Upper lobe of left lung (tissue), 6 donors: ENCODE data around the gene ZNF564. TPM values are rescaled to one million over a fixed set of nuclear protein-coding genes. Genes with fewer than 3 reads are reported as not detected.

Experiments used
- ATAC-seq, 2 donors: fragments of 200-7000 bp; cut with Tn5 transposase; one replicate each; pipeline ENCODE4 v1.9.1; 2022; ENCODE audit warnings: mild to moderate bottlenecking in 2 of 2, moderate library complexity in 2 of 2; ENCODE audit not compliant: low FRiP score in 2 of 2
- DNase-seq, 2 donors: peaks; one replicate each; pipeline ENCODE4 v3.0.0-alpha.2; 2019 to 2020
- H3K27ac ChIP-seq, 4 donors: fragments of 200-600 bp; sonication (generic); one replicate each; pipeline ENCODE4 v1.5.1; 2016 to 2019
- H3K27me3 ChIP-seq, 4 donors: fragments of 200-600 bp; sonication (generic); one replicate each; pipeline ENCODE4 v1.5.1; 2017 to 2019
- H3K36me3 ChIP-seq, 4 donors: fragments of 200-600 bp; sonication (generic); one replicate each; pipeline ENCODE4 v1.5.1; 2016 to 2019
- H3K4me1 ChIP-seq, 4 donors: fragments of 200-600 bp; sonication (generic); one replicate each; pipeline ENCODE4 v1.5.1; 2018 to 2019
- H3K4me3 ChIP-seq, 4 donors: fragments of 200-600 bp; sonication (generic); one replicate each; pipeline ENCODE4 v1.5.1; 2017 to 2019; ENCODE audit warnings: mild to moderate bottlenecking in 2 of 4, moderate library complexity in 1 of 4
- H3K9me3 ChIP-seq, 4 donors: fragments of 200-600 bp; sonication (generic); one replicate each; pipeline ENCODE4 v1.5.1; 2018 to 2019
- EP300 ChIP-seq, 4 donors: sonication (generic); formaldehyde crosslinking; IDR thresholded peaks; one replicate each; pipeline ENCODE4 v1.5.1; 2017; ENCODE audit warnings: antibody characterized with exemption in 4 of 4, control low read depth in 2 of 4
- POLR2A ChIP-seq, 4 donors: fragments of 450-650 bp; IDR thresholded peaks; one replicate each; pipeline ENCODE4 v1.5.1; 2016 to 2017; ENCODE audit warnings: antibody characterized with exemption in 4 of 4, mild to moderate bottlenecking in 2 of 4
- POLR2AphosphoS5 ChIP-seq, 2 donors: sonication (generic); formaldehyde crosslinking; IDR thresholded peaks; one replicate each; pipeline ENCODE4 v1.5.1; 2017; ENCODE audit warnings: antibody characterized with exemption in 2 of 2
- WGBS, 2 donors: methylation state at CpG; one replicate each; pipeline ENCODE4 v1.1.5; 2017 to 2018; 5-methylcytosine and 5-hydroxymethylcytosine counted together
- total RNA-seq, 6 donors: library from RNA; depleted of rRNA in 4 of 6; stranded (reverse); fragments of >200 nt in 4 of 6; gene quantifications; one replicate each; pipeline versions ENCODE4 v1.1.0 to v1.2.1, GENCODE V29; 2016 to 2021
- TF ChIP-seq, protein P1 (sequence below), 6 experiments: fragments of 450-650 bp in 4 of 6; fragments of 200-600 bp in 2 of 6; sonication (generic) in 2 of 6; IDR thresholded peaks; one replicate each; pipeline ENCODE4 v1.5.1; 2016 to 2019; ENCODE audit warnings: antibody characterized with exemption in 6 of 6
- donor health status: DM: no; HTN: no; CAD: no; lungs with moderate emphysema.
- donor health status: DM: no; HTN: yes; CAD: no; lungs with severe emphysema.

ZNF564 gene
- total RNA-seq, 6 donors from 2014 or later: 5.0 to 28.3 (median 12.2) TPM

DNA sequence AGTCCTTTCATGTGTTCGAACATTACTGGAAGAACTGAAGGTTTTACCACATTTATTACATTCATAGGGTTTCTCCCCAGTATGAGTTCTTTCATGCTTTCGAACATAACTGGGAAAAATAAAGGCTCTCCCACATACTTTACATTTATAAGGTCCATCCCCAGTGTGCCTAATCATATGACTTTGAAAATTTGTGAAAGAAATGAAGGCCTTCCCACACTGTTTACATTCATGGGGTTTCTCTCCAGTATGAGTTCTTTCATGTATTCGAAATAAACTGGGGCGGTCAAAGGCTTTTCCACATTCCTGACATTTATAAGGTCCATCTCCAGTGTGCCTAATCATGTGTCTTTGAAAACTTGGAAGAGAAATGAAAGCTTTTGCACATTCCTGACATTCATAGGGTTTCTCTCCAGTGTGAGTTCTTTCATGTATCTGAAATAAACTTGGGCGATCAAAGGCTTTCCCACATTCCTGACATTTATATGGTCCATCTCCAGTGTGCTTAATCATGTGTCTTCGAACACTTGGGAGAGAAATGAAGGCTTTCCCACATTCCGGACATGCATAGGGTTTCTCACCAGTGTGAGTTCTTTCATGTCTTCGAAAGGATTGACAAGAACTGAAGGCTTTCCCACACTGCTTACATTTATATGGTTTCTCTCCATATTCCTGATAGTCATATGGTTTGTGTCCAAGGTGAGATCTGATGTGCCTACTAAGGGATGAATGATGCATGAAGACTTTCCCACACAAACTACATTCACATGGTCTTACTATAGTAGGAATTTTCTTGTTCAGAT lies 24.0 kb downstream of the ZNF564 start:
- no peak for DNase-seq
- Histone ChIP-seq H3K36me3 (peaks cover 19 to 74% (median 59%) of the 10 kb centered on the region in 4 donors), H3K27ac (no peak overlapping the region), H3K27me3 (no peaks in the 10 kb centered on the region), H3K4me3 (no peak overlapping the region), H3K9me3 (peaks cover 95 to 99% (median 98%) of the 10 kb centered on the region in 4 donors), H3K4me1 (no peaks in the 10 kb centered on the region)
- 95 to 97% methylated on average over 8 of the region's 8 CpGs for WGBS, 2 donors
- ATAC-seq: no peak
- no peak for TF ChIP-seq EP300 (IDR thresholded peaks at IDR 0.05)
- TF ChIP-seq, protein P1, sequence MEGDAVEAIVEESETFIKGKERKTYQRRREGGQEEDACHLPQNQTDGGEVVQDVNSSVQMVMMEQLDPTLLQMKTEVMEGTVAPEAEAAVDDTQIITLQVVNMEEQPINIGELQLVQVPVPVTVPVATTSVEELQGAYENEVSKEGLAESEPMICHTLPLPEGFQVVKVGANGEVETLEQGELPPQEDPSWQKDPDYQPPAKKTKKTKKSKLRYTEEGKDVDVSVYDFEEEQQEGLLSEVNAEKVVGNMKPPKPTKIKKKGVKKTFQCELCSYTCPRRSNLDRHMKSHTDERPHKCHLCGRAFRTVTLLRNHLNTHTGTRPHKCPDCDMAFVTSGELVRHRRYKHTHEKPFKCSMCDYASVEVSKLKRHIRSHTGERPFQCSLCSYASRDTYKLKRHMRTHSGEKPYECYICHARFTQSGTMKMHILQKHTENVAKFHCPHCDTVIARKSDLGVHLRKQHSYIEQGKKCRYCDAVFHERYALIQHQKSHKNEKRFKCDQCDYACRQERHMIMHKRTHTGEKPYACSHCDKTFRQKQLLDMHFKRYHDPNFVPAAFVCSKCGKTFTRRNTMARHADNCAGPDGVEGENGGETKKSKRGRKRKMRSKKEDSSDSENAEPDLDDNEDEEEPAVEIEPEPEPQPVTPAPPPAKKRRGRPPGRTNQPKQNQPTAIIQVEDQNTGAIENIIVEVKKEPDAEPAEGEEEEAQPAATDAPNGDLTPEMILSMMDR (IDR thresholded peaks at IDR 0.05): no peak
- no peak for TF ChIP-seq POLR2A (IDR thresholded peaks at IDR 0.05)
- no peak for TF ChIP-seq POLR2AphosphoS5 (IDR thresholded peaks at IDR 0.05)

DNA sequence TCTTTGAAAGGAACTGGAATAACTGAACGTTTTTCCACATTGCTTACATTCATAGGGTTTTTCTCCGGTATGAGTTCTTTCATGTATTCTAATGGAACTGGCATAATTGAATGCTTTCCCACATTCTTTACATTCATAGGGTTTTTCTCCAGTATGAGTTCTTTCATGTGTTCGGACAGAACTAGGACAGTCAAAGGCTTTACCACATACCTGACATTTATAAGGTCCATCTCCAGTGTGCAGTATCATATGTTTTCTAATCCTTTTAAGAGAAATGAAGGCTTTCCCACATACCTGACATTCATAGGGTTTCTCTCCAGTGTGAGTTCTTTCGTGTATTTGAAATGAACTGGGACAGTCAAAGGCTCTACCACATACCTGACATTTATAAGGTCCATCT lies 24.7 kb downstream of the ZNF564 start:
- Histone ChIP-seq H3K4me3 (no peak overlapping the region), H3K27ac (no peak overlapping the region), H3K9me3 (peaks cover 97 to 100% (median 99%) of the 10 kb centered on the region in 4 donors), H3K27me3 (no peaks in the 10 kb centered on the region), H3K4me1 (no peaks in the 10 kb centered on the region), H3K36me3 (peaks cover 19 to 71% (median 59%) of the 10 kb centered on the region in 4 donors)
- DNase-seq (no peak), ATAC-seq (no peak)
- 95 to 97% methylated on average over 4 of the region's 4 CpGs for WGBS, 2 donors
- TF ChIP-seq, protein P1 (IDR thresholded peaks at IDR 0.05): no peak
- TF ChIP-seq EP300 (IDR thresholded peaks at IDR 0.05) (no peak), POLR2AphosphoS5 (IDR thresholded peaks at IDR 0.05) (no peak), POLR2A (IDR thresholded peaks at IDR 0.05) (no peak)

DNA sequence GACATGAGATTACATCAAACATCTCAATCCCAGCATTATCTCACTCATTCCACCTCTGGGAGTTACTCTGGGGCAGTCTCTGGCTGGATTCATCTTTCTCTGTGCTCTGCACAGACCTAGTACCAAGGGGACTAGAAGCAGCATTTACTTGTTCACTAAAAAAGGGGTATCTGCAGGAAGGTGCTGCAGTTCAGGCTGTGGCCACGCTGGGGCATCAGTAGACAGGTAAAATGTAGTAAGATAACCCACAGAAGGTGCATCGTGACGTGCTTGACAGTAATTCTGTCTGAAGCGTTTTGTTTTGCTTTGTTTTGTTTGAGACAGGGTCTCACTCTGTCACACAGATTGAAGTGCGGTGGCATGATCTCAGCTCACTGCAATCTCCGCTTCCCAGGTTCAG lies 29.3 kb downstream of the ZNF564 start:
- no peak overlapping the region for H3K4me3 ChIP-seq
- H3K9me3 ChIP-seq: peaks cover 82 to 100% (median 96%) of the 10 kb centered on the region in 4 donors
- DNase-seq: no peak
- ATAC-seq: no peak
- H3K4me1 ChIP-seq: no peaks in the 10 kb centered on the region
- peaks cover 9 to 30% (median 21%) of the 10 kb centered on the region in 4 donors for H3K36me3 ChIP-seq
- no peak overlapping the region for H3K27ac ChIP-seq
- no peaks in the 10 kb centered on the region for H3K27me3 ChIP-seq
- no peak for TF ChIP-seq POLR2A (IDR thresholded peaks at IDR 0.05)
- TF ChIP-seq, protein P1 (IDR thresholded peaks at IDR 0.05): no peak
- TF ChIP-seq EP300 (IDR thresholded peaks at IDR 0.05): no peak
- no peak for TF ChIP-seq POLR2AphosphoS5 (IDR thresholded peaks at IDR 0.05)
- WGBS, 2 donors: 69 to 82% methylated on average over 6 of the region's 6 CpGs

DNA sequence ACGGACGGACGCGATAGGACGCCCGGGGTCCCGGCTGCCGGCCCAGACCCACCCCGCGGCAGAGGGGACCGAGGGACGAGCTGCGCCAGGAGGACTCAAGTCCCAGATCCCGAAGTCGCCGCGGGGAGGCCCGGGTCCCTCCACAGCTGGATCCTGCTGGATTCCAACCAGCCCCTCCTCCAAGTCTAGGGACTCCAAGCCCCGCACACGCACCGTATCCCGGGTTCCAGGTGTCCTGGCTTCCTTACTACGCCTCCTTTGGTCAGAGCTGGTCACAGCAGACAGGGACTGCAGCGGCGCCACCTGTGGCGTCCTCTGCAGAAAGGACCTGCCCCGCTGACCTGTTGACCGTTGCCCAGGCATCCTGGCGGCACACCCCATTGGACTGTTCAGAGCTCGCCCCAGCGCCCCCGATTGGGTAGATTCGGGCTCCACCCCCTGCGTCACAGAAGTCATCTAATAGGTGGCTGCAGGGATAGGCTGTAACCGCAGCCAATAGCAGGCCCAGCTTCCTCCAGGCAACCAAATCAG lies 37.7 kb downstream of the ZNF564 start:
- WGBS, 2 donors: 17% methylated on average over 11 to 18 of the region's 35 CpGs
- TF ChIP-seq, protein P1 (IDR thresholded peaks at IDR 0.05): peak in 1 of 6 experiments; percentile 18
- TF ChIP-seq POLR2A (IDR thresholded peaks at IDR 0.05): no peak
- Histone ChIP-seq H3K4me1 (peaks cover 0 to 6% (median 0%) of the 10 kb centered on the region in 4 donors), H3K4me3 (peak overlapping the region in 1 of 4 donors; percentile 28), H3K27me3 (no peaks in the 10 kb centered on the region), H3K27ac (no peak overlapping the region), H3K9me3 (peaks cover 3 to 40% (median 25%) of the 10 kb centered on the region in 4 donors), H3K36me3 (peaks cover 0 to 5% (median 0%) of the 10 kb centered on the region in 4 donors)
- ATAC-seq: peak in 1 of 2 donors; percentile 35
- peak in 1 of 2 donors; percentile 70 for DNase-seq
